NCI-H1930 (cell line): ENCODE data around the gene PTDSS2.
A peak's percentile ranks its signal among the peaks of the same experiment; 100 is the strongest.

Source experiments
- DNase-seq, 2 experiments: peaks; one replicate each; lab custom pipeline; 2025; lab: John Stamatoyannopoulos, UW

Gene PTDSS2

GRCh38 chr11:531919-532526 lies 81.9 kb downstream of the PTDSS2 start:
- DNase-seq: no peak

- DNase-seq: no peak
Observed at GRCh38 chr11:532527-532985, 82.5 kb downstream of the PTDSS2 start.

GRCh38 chr11:532986-533585 lies 83.0 kb downstream of the PTDSS2 start:
- no peak for DNase-seq

GRCh38 chr11:533586-534395 lies 83.7 kb downstream of the PTDSS2 start:
- DNase-seq: no peak

- DNase-seq: no peak
Observed at GRCh38 chr11:534396-535209, 84.5 kb downstream of the PTDSS2 start.

GRCh38 chr11:535210-535518 lies 85.1 kb downstream of the PTDSS2 start:
- peak in 1 of 2 experiments; percentile 90 for DNase-seq

- DNase-seq: peak; percentile 98 to 100
Observed at GRCh38 chr11:535519-536454, 85.7 kb downstream of the PTDSS2 start, which contains the start of gene HRAS. Gene HRAS (minus strand): TSS chr11:535576.

- peak; percentile 96 to 98 for DNase-seq
Observed at GRCh38 chr11:536841-537621, 87.0 kb downstream of the PTDSS2 start, which contains the start of gene LRRC56. Gene LRRC56 (plus strand): TSS chr11:537527. CDS start chr11:540685, 3,158 bp downstream.

- DNase-seq: no peak
Observed at GRCh38 chr11:537622-538430, 87.7 kb downstream of the PTDSS2 start.

GRCh38 chr11:538431-539051 lies 88.5 kb downstream of the PTDSS2 start:
- no peak for DNase-seq

GRCh38 chr11:539971-540481 lies 89.9 kb downstream of the PTDSS2 start:
- no peak for DNase-seq
